Suprapubic skin (tissue), 4 donors: ENCODE results near the gene NELL1.

ENCODE experiments used
- EP300 ChIP-seq: sonication (generic); formaldehyde crosslinking; IDR thresholded peaks from one replicate; pipeline ENCODE4 v1.6.1; 2017; ENCODE audit warnings: antibody characterized with exemption
- POLR2AphosphoS5 ChIP-seq, 3 donors: sonication (generic); formaldehyde crosslinking; IDR thresholded peaks; one replicate each; pipeline ENCODE4 v1.6.1; 2017; ENCODE audit warnings: antibody characterized with exemption in 3 of 3

GRCh38 chr11:20631519-20632168 is 37.7 kb upstream of the NELL1 start:
- TF ChIP-seq EP300 (no peak), POLR2AphosphoS5 (IDR thresholded peaks at IDR 0.05) (no peak)
